BJ (cell line): ENCODE measurements around the gene KLHL1. TPM values are rescaled to one million over a fixed set of nuclear protein-coding genes. Genes with fewer than 3 reads are reported as not detected.

ENCODE experiments used
- CTCF ChIA-PET: fragments of 350-600 bp; formaldehyde crosslinking; extraction: SDS; loops from one replicate; lab custom pipeline; 2021; ENCODE audit warnings: antibody characterized with exemption, inconsistent platforms; lab: Yijun Ruan, JAX
- POLR2A ChIA-PET: fragments of 300-600 bp; sonication (Branson Sonifier 250); formaldehyde crosslinking; extraction: SDS; loops from one replicate; lab custom pipeline; 2021; ENCODE audit warnings: antibody characterized with exemption; lab: Charles Lee
- DNase-seq: peaks from one replicate; pipeline ENCODE4 v3.0.0-alpha.2; 2011; ENCODE audit warnings: low read depth
- H3K27me3 ChIP-seq: 2 replicates; pipeline ENCODE4 v1.6.0; 2011; ENCODE audit warnings: low read length; ENCODE audit not compliant: control insufficient read depth, insufficient read depth
- H3K36me3 ChIP-seq: 2 replicates; pipeline ENCODE4 v1.5.1; 2011; ENCODE audit warnings: low read length; ENCODE audit not compliant: control insufficient read depth, insufficient read depth
- H3K4me3 ChIP-seq: 2 replicates; pipeline ENCODE4 v1.5.1; 2011; ENCODE audit warnings: low read depth, mild to moderate bottlenecking, control low read depth, low read length
- CTCF ChIP-seq: IDR thresholded peaks from 2 replicates; pipeline ENCODE4 v1.5.1; 2011; ENCODE audit warnings: low read depth, mild to moderate bottlenecking, control low read depth, inconsistent platforms, low read length, moderate library complexity; ENCODE audit not compliant: insufficient read depth
- polyA plus RNA-seq: library from polyadenylated mRNA; depleted of rRNA; stranded (reverse); fragments of >200 nt; gene quantifications from 2 replicates; pipeline ENCODE4 v1.2.3, GENCODE V29; 2011

The KLHL1 gene
- polyA plus RNA-seq, 1 experiment = not detected

GRCh38 chr13:69912630-69913029 is 195.6 kb downstream of the KLHL1 start:
- POLR2A ChIA-PET = no interaction called here
- H3K4me3 ChIP-seq = no peak overlapping the region

GRCh38 chr13:69910800-69911199 is 197.5 kb downstream of the KLHL1 start:
- Histone ChIP-seq H3K4me3 (no peak overlapping the region), H3K27me3 (no peaks in the 10 kb centered on the region), H3K36me3 (no peaks in the 10 kb centered on the region)
- ChIA-PET CTCF (no interaction called here), POLR2A (no interaction called here)
- DNase-seq = no peak
- TF ChIP-seq CTCF = no peak

More at GRCh38 chr13:69912630-69913029, 195.6 kb downstream of the KLHL1 start:
- CTCF ChIA-PET = interaction anchor here (0.5 kb wide), 1 partner anchor 63 kb away, joined by 3 read pairs; no protein-coding TSS in a partner anchor
- no peaks in the 10 kb centered on the region for H3K27me3 ChIP-seq
- no peak for TF ChIP-seq CTCF
- DNase-seq = no peak
- H3K36me3 ChIP-seq = no peaks in the 10 kb centered on the region

GRCh38 chr13:69904784-69905183 is 203.5 kb downstream of the KLHL1 start:
- Histone ChIP-seq H3K36me3 (no peaks in the 10 kb centered on the region), H3K27me3 (no peaks in the 10 kb centered on the region), H3K4me3 (no peak overlapping the region)
- ChIA-PET CTCF (no interaction called here), POLR2A (no interaction called here)
- DNase-seq = no peak
- TF ChIP-seq CTCF = no peak

- no peak for DNase-seq
- Histone ChIP-seq H3K27me3 (no peaks in the 10 kb centered on the region), H3K4me3 (no peak overlapping the region), H3K36me3 (no peaks in the 10 kb centered on the region)
- TF ChIP-seq CTCF = no peak
- ChIA-PET CTCF (no interaction called here), POLR2A (no interaction called here)
These were observed 205.2 kb downstream of the KLHL1 start for GRCh38 chr13:69903081-69903480.

- Histone ChIP-seq H3K4me3 (no peak overlapping the region), H3K36me3 (no peaks in the 10 kb centered on the region), H3K27me3 (no peaks in the 10 kb centered on the region)
- CTCF ChIA-PET = no interaction called here
- TF ChIP-seq CTCF = no peak
- no peak for DNase-seq
- POLR2A ChIA-PET = no interaction called here
These were observed 225.8 kb downstream of the KLHL1 start for GRCh38 chr13:69882451-69882850.
